Stimulated activated CD8-positive, alpha-beta memory T cell treated with anti-CD3 and anti-CD28 coated beads, Interleukin-15, amount 100 ng/mL, for 4 hours (primary cell): ENCODE results near the gene POLR1G.

Source experiments
- DNase-seq, 2 donors: peaks; one replicate each; pipeline ENCODE4 v3.0.0-alpha.2; 2020; ENCODE audit warnings: low read depth in 2 of 2

POLR1G gene

GRCh38 chr19:45406226-45407090, at the start of gene POLR1G:
Gene POLR1G (plus strand): TSS chr19:45406644. CDS start chr19:45406697, 53 bp downstream.
- DNase-seq, result peak; percentile 60 to 61

GRCh38 chr19:45356760-45357444, 49.5 kb upstream of the POLR1G start:
- DNase-seq, result no peak

GRCh38 chr19:45357445-45357783, 49.0 kb upstream of the POLR1G start:
- DNase-seq, result no peak

- no peak for DNase-seq
Measured at GRCh38 chr19:45358213-45358792, 48.1 kb upstream of the POLR1G start.

- no peak for DNase-seq
Measured at GRCh38 chr19:45361608-45362007, 44.8 kb upstream of the POLR1G start.

- DNase-seq, result no peak
Measured at GRCh38 chr19:45362291-45362690, 44.2 kb upstream of the POLR1G start.

GRCh38 chr19:45363861-45364459, 42.5 kb upstream of the POLR1G start:
- DNase-seq, result no peak

- DNase-seq, result no peak
Measured at GRCh38 chr19:45364696-45365095, 41.7 kb upstream of the POLR1G start.

- no peak for DNase-seq
Measured at GRCh38 chr19:45368127-45368526, 38.3 kb upstream of the POLR1G start.

- no peak for DNase-seq
Measured at GRCh38 chr19:45368737-45369340, 37.6 kb upstream of the POLR1G start.

- DNase-seq, result peak; percentile 98 to 99
Measured at GRCh38 chr19:45370410-45371204, 35.8 kb upstream of the POLR1G start, which contains the start of gene ERCC2. Gene ERCC2 (minus strand): TSS chr19:45370573. CDS start chr19:45370540, 33 bp downstream.

- no peak for DNase-seq
Measured at GRCh38 chr19:45376045-45376724, 30.3 kb upstream of the POLR1G start.

- DNase-seq, result no peak
Measured at GRCh38 chr19:45380107-45380506, 26.3 kb upstream of the POLR1G start.

- DNase-seq, result no peak
Measured at GRCh38 chr19:45382426-45382825, 24.0 kb upstream of the POLR1G start.

GRCh38 chr19:45385392-45386221, 20.8 kb upstream of the POLR1G start:
- DNase-seq, result no peak

- DNase-seq, result no peak
Measured at GRCh38 chr19:45391346-45391745, 15.1 kb upstream of the POLR1G start.

GRCh38 chr19:45391871-45392665, 14.4 kb upstream of the POLR1G start:
- DNase-seq, result no peak

- DNase-seq, result no peak
Measured at GRCh38 chr19:45395821-45396617, 10.4 kb upstream of the POLR1G start.
